Neural cell (in vitro differentiated cells): ENCODE results near the gene SPOCK1. TPM values are rescaled to one million over a fixed set of nuclear protein-coding genes. Genes with fewer than 3 reads are reported as not detected.

Source experiments
- H2AFZ ChIP-seq: fragments of 200-600, 300-800 bp; sonication (generic), shearing (Covaris generic); 2 replicates; pipeline ENCODE4 v1.6.0; 2014; ENCODE audit warnings: low read depth, mild to moderate bottlenecking, antibody characterized with exemption, low read length, moderate library complexity
- H3F3A ChIP-seq: fragments of 200-600 bp; shearing (Covaris generic); 2 replicates; pipeline ENCODE4 v1.6.1; 2016; ENCODE audit warnings: mild to moderate bottlenecking, moderate library complexity, mixed read lengths, antibody characterized with exemption, low read length; ENCODE audit not compliant: insufficient read depth, poor library complexity, severe bottlenecking
- H3K27ac ChIP-seq: fragments of 200-600, 300-800 bp; sonication (generic), shearing (Covaris generic); 2 replicates; pipeline ENCODE4 v1.5.1; 2014; ENCODE audit warnings: mild to moderate bottlenecking, low read length, moderate library complexity
- H3K27me3 ChIP-seq: fragments of 300-800, 200-600 bp; sonication (generic), shearing (Covaris generic); 2 replicates; pipeline ENCODE4 v1.6.0; 2014; ENCODE audit warnings: mild to moderate bottlenecking, low read depth, low read length, moderate library complexity; ENCODE audit not compliant: insufficient read depth
- H3K36me3 ChIP-seq: fragments of 300-800, 200-600 bp; sonication (generic), shearing (Covaris generic); 2 replicates; pipeline ENCODE4 v1.5.1; 2014; ENCODE audit warnings: mild to moderate bottlenecking, antibody characterized with exemption, low read length, moderate library complexity; ENCODE audit not compliant: insufficient read depth
- H3K4me2 ChIP-seq: fragments of 300-800, 200-600 bp; sonication (generic), shearing (Covaris generic); 2 replicates; pipeline ENCODE4 v1.6.0; 2014; ENCODE audit warnings: mild to moderate bottlenecking, low read length
- H3K4me3 ChIP-seq: fragments of 300-800, 200-600 bp; sonication (generic), shearing (Covaris generic); 2 replicates; pipeline ENCODE4 v1.5.1; 2014; ENCODE audit warnings: mild to moderate bottlenecking, low read length, moderate library complexity
- H3K79me2 ChIP-seq: fragments of 200-600 bp; shearing (Covaris generic); replicated peaks from 2 replicates; pipeline ENCODE4 v1.6.0; 2014; ENCODE audit warnings: mild to moderate bottlenecking, low read length, moderate library complexity; ENCODE audit not compliant: insufficient read depth
- H3K9ac ChIP-seq: fragments of 300-800, 200-600 bp; sonication (generic), shearing (Covaris generic); 2 replicates; pipeline ENCODE4 v1.6.1; 2016; ENCODE audit warnings: mild to moderate bottlenecking, low read length, mixed read lengths
- H3K9me2 ChIP-seq: fragments of 200-600 bp; shearing (Covaris generic); 2 replicates; pipeline ENCODE4 v1.6.1; 2016; ENCODE audit warnings: mild to moderate bottlenecking, low read length, mixed read lengths; ENCODE audit not compliant: insufficient read depth
- H3K9me3 ChIP-seq: fragments of 200-600, 300-800 bp; sonication (generic), shearing (Covaris generic); 2 replicates; pipeline ENCODE4 v1.6.1; 2016; ENCODE audit warnings: mild to moderate bottlenecking, mixed run types, low read length, moderate library complexity, mixed read lengths
- H4K20me1 ChIP-seq: fragments of 200-600 bp; shearing (Covaris generic); 2 replicates; pipeline ENCODE4 v1.6.1; 2016; ENCODE audit warnings: mild to moderate bottlenecking, mixed run types; ENCODE audit not compliant: insufficient read depth
- CTCF ChIP-seq: fragments of 450-650 bp; IDR thresholded peaks from 2 replicates; pipeline ENCODE4 v1.5.1; 2014; ENCODE audit warnings: antibody characterized with exemption, mild to moderate bottlenecking, moderate library complexity; ENCODE audit not compliant: poor library complexity, severe bottlenecking
- EP300 ChIP-seq: fragments of 450-650 bp; conservative IDR thresholded peaks from 2 replicates; pipeline ENCODE4 v1.6.1; 2014; ENCODE audit warnings: antibody characterized with exemption, mild to moderate bottlenecking, moderate library complexity; ENCODE audit not compliant: poor library complexity, severe bottlenecking
- EZH2 ChIP-seq: fragments of 200-600, 300-800 bp; shearing (Covaris generic), sonication (generic); IDR thresholded peaks from 2 replicates; pipeline ENCODE4 v1.6.1; 2014; ENCODE audit warnings: antibody characterized with exemption, low read length, borderline replicate concordance, mild to moderate bottlenecking; ENCODE audit not compliant: insufficient read depth, poor library complexity, severe bottlenecking
- MXI1 ChIP-seq: fragments of 450-650 bp; conservative IDR thresholded peaks from 2 replicates; pipeline ENCODE4 v1.6.1; 2014; ENCODE audit warnings: antibody characterized with exemption, mild to moderate bottlenecking; ENCODE audit not compliant: poor library complexity, severe bottlenecking
- POLR2AphosphoS5 ChIP-seq: IDR thresholded peaks from 2 replicates; pipeline ENCODE4 v1.6.1; 2012
- RAD21 ChIP-seq: fragments of 450-650 bp; conservative IDR thresholded peaks from 2 replicates; pipeline ENCODE4 v1.6.1; 2014; ENCODE audit warnings: antibody characterized with exemption, mild to moderate bottlenecking, moderate library complexity
- REST ChIP-seq: IDR thresholded peaks from 2 replicates; pipeline ENCODE4 v1.6.1; 2012; ENCODE audit warnings: borderline replicate concordance
- SMC3 ChIP-seq: fragments of 450-650 bp; conservative IDR thresholded peaks from 2 replicates; pipeline ENCODE4 v1.6.1; 2014; ENCODE audit warnings: antibody characterized with exemption, mild to moderate bottlenecking, moderate library complexity; ENCODE audit not compliant: poor library complexity
- TAF1 ChIP-seq: IDR thresholded peaks from 2 replicates; pipeline ENCODE4 v1.6.1; 2012; ENCODE audit warnings: low read depth
- polyA plus RNA-seq: library from polyadenylated mRNA; depleted of rRNA; stranded (reverse); fragments of >200 nt; gene quantifications from 2 replicates; pipeline ENCODE4 v1.2.3, GENCODE V29; 2014

Gene SPOCK1
- polyA plus RNA-seq, 1 donor from 2014 or later: 33.6 TPM

DNA sequence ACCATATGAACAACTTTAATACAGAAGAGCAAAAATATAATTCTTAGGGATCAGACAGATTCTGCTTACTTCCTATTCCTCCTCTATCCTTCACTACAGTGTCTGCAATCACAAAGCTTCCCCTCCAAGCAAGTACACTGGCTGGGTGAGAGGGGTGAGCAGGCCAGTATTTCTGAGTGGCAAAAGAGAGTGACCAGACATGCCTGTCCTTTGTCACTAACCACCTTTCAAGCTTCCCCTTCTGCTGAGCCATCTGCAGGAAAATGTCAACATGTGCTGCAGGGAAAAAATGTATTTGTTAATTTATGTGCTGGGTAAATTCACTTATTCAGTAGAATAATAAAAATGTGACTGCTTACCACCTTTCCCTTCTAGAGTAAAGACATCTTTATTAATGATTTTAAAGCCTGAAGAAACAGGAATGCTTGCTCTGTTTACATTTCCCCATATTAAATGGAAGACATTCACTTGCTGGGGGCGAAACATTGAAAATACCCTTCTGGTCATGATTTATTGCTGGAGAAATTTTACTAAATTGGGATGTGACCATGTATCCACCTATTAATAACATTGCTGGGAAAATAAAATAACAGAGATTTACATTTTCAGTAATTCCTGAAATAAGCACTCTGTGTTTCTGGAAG lies 84.9 kb downstream of the SPOCK1 start:
- H3K9ac ChIP-seq: no peak overlapping the region
- no peak for TF ChIP-seq TAF1
- no peak for TF ChIP-seq MXI1
- no peak for TF ChIP-seq REST
- H3K4me3 ChIP-seq: no peak overlapping the region
- no peak overlapping the region for H2AFZ ChIP-seq
- no peaks in the 10 kb centered on the region for H3F3A ChIP-seq
- no peak overlapping the region for H3K4me2 ChIP-seq
- no peaks in the 10 kb centered on the region for H3K27me3 ChIP-seq
- no peaks in the 10 kb centered on the region for H3K9me2 ChIP-seq
- H4K20me1 ChIP-seq: no peaks in the 10 kb centered on the region
- H3K36me3 ChIP-seq: no peaks in the 10 kb centered on the region
- no peaks in the 10 kb centered on the region for H3K9me3 ChIP-seq
- H3K27ac ChIP-seq: no peak overlapping the region
- no peaks in the 10 kb centered on the region for H3K79me2 ChIP-seq

DNA sequence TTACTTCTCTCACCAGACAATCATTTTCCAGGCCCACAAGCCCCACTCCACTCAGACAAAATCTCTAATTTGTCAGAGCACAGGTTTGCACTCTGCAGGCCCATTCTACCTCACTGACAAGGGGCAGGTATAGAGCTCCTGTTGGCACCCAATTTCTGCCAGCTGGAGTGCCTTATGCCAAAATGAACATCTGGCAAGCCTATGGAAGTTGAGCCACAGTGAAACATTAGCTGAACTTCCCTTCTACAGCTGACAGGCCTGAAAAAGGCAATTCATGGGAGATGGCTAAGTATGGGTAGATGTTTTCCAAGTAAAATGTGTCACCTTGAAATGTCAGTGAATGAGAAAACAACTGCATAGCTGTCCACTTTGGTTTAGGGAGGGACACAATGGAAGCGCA lies 87.0 kb downstream of the SPOCK1 start:
- Histone ChIP-seq H2AFZ (no peak overlapping the region), H3K9me2 (no peaks in the 10 kb centered on the region), H3K36me3 (no peaks in the 10 kb centered on the region), H3K9me3 (no peaks in the 10 kb centered on the region), H4K20me1 (no peaks in the 10 kb centered on the region), H3K9ac (no peak overlapping the region), H3K27ac (no peak overlapping the region), H3F3A (no peaks in the 10 kb centered on the region), H3K4me3 (no peak overlapping the region), H3K4me2 (no peak overlapping the region), H3K79me2 (no peaks in the 10 kb centered on the region), H3K27me3 (no peaks in the 10 kb centered on the region)
- TF ChIP-seq POLR2AphosphoS5: no peak
- no peak for TF ChIP-seq EP300
- TF ChIP-seq EZH2: no peak
- no peak for TF ChIP-seq SMC3
- TF ChIP-seq RAD21: no peak
- TF ChIP-seq MXI1: no peak
- no peak for TF ChIP-seq CTCF
- TF ChIP-seq REST: no peak
